ENCODE data around the gene TP73.

Gene TP73

GRCh38 chr1:3644273-3644672 lies 8.0 kb upstream of the TP73 start:
- TF ChIP-seq CTCF (IDR thresholded peaks at IDR 0.05; ENCODE audit: low read depth, low read length) = no peak
- H3K4me3 ChIP-seq (ENCODE audit: low read depth, low read length) = no peak overlapping the region

- H3K4me3 ChIP-seq (ENCODE audit: low read depth, low read length) = no peak overlapping the region
- TF ChIP-seq CTCF (IDR thresholded peaks at IDR 0.05; ENCODE audit: low read depth, low read length) = no peak
Observed at GRCh38 chr1:3645247-3645646, 7.1 kb upstream of the TP73 start.

- no peak overlapping the region for H3K4me3 ChIP-seq (ENCODE audit: low read depth, low read length)
- TF ChIP-seq CTCF (IDR thresholded peaks at IDR 0.05; ENCODE audit: low read depth, low read length) = no peak
Observed at GRCh38 chr1:3645666-3646355, 6.5 kb upstream of the TP73 start.

DNA sequence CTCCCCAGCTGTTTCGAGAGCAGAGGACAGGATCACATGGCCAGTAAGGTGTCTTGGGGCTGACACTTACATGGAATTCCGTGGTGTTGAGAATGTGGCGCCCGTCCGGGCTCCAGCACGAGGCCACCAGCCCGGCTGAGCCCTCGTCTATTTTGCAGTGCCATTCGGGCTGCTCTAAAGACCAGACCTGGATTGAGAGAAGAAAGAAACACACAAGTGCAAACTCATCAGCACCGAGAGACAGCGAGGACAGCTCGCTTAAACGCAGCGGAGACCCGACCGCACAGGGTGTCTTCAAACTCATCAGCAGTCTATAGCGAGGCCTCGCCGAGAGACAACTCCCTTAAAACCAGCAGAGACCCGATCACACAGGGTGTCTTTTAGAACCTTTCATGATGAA lies 5.7 kb upstream of the TP73 start:
- no peak for TF ChIP-seq CTCF (IDR thresholded peaks at IDR 0.05; ENCODE audit: low read depth, low read length)
- no peak overlapping the region for H3K4me3 ChIP-seq (ENCODE audit: low read depth, low read length)

- no peak for TF ChIP-seq CTCF (IDR thresholded peaks at IDR 0.05; ENCODE audit: low read depth, low read length)
- peak within 1 kb of the TSS; percentile 93 for H3K4me3 ChIP-seq (ENCODE audit: low read depth, low read length)
Observed at GRCh38 chr1:3649342-3650247, 2.7 kb upstream of the TP73 start, which contains the start of gene WRAP73. Gene WRAP73 (minus strand): TSS chr1:3650103. CDS start chr1:3649999, 104 bp downstream.

DNA sequence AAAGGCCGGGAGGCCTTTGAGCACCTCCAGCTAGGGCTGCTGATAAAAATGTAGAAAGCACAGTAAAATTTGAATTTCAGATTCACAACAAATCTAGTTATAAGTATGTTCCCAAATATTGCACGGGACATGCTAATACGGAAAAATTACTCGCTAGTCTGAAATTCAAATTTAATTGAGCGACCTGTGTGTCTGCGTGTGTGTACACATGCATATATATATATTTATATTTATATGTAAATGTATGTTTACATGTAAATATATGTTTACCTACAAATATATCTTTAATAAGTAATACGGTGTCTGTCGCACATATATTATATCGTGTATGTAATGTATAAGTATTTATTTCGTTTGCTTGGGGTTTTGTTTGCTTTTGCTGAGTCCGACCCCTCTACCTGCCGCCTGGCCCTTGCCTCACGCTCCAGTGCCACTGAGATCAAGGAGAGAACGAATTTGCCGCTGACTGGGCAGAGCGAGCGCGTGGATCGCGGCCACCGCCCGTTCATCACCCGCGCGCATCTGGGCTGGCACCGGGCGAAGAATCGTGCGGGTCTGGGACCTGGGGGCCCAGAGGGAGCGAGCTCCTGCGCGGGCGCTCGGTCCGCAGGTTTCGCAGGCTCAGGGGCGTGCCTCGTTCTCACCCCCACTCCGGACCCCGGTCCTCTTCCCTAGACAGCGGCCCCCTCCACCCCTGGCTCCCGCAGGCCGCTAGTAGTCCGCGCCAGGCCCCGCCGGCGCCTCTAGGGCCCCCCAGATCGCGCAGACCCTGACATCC lies 1.9 kb upstream of the TP73 start:
- H3K4me3 ChIP-seq (ENCODE audit: low read depth, low read length) = peak overlapping the region; percentile 93
- TF ChIP-seq CTCF (IDR thresholded peaks at IDR 0.05; ENCODE audit: low read depth, low read length) = no peak

All from WI38 (cell line).